BLaER1 (cell line): ENCODE results near the gene FOXC2.

Source experiments
- H3K27ac ChIP-seq: shearing (Covaris generic); formaldehyde crosslinking; 2 replicates; pipeline ENCODE4 v1.8.1; 2022
- H3K27me3 ChIP-seq: shearing (Covaris generic); formaldehyde crosslinking; 2 replicates; pipeline ENCODE4 v1.8.1; 2022
- H3K36me3 ChIP-seq: shearing (Covaris generic); formaldehyde crosslinking; 2 replicates; pipeline ENCODE4 v1.8.1; 2022
- H3K4me1 ChIP-seq: shearing (Covaris generic); formaldehyde crosslinking; 2 replicates; pipeline ENCODE4 v1.8.1; 2022
- H3K4me2 ChIP-seq: shearing (Covaris generic); formaldehyde crosslinking; 2 replicates; pipeline ENCODE4 v1.8.1; 2022
- H3K4me3 ChIP-seq: shearing (Covaris generic); formaldehyde crosslinking; 2 replicates; pipeline ENCODE4 v1.8.1; 2022
- H3K9ac ChIP-seq: shearing (Covaris generic); formaldehyde crosslinking; 2 replicates; pipeline ENCODE4 v1.8.1; 2022
- H3K9me3 ChIP-seq: shearing (Covaris generic); formaldehyde crosslinking; 2 replicates; pipeline ENCODE4 v1.8.1; 2022
- H4K20me1 ChIP-seq: shearing (Covaris generic); formaldehyde crosslinking; 2 replicates; pipeline ENCODE4 v1.8.1; 2022
- Cebpa-rat ChIP-seq: shearing (Covaris generic); IDR thresholded peaks from 2 replicates; pipeline ENCODE4 v1.8.1; 2022

The FOXC2 gene

DNA sequence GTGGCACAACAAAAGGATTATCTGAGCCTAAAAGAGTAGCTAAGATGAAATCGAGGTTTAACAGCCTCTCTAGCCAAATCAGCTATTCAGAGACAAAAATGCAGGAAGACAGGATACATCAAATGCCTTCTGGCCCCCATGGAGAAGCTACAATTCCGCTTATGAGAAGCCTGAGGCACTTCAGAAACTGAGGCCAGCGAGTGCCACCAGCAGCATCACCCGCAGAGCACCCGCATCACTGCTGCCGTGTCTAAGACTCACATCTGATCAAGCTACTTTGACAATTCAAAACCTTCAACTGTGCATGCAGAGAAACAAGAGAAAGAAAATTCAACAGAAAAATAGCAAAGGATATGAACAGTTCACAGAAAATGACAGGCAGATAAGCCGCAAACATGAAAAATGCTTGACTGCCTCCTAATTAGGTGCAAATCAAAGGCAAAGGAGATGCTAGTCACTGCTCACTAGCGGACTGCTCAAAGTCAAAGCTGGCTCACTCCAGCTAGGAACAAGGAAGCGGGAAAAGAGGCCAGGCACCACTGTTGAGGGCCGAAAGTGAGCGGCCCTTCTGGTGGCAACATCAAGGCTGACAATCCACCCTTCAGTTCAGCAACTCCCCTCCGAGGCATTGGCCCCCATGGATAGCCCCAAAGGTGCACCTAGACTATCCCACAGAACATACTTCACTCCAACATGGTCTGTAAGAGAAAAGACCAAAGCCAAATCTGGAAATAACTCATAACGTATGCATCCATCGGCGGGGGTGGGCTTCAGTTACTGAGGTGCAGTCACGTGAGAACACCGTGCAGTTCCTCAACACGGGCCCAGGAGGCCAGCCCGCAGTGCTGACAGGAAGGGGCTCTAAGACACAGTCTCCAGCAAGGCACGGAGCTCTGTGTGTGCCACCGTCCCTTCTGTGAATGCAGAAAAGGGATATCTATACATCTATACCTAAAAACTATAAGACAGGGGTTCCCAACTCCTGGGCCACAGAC is 23.6 kb upstream of the FOXC2 start:
- H3K4me3 ChIP-seq = no peak overlapping the region
- peak overlapping the region; percentile 41 for H3K27ac ChIP-seq
- H3K27me3 ChIP-seq = no peaks in the 10 kb centered on the region
- TF ChIP-seq Cebpa-rat = no peak
- no peaks in the 10 kb centered on the region for H3K9me3 ChIP-seq
- H3K4me1 ChIP-seq = peaks cover 26% of the 10 kb centered on the region
- 0 out of 2 replicates have a peak, but pooled peaks cover 7% of the 10 kb centered on the region for H4K20me1 ChIP-seq
- H3K4me2 ChIP-seq = peak overlapping the region; percentile 53
- H3K36me3 ChIP-seq = peaks cover 81% of the 10 kb centered on the region
- peak overlapping the region; percentile 21 for H3K9ac ChIP-seq

DNA sequence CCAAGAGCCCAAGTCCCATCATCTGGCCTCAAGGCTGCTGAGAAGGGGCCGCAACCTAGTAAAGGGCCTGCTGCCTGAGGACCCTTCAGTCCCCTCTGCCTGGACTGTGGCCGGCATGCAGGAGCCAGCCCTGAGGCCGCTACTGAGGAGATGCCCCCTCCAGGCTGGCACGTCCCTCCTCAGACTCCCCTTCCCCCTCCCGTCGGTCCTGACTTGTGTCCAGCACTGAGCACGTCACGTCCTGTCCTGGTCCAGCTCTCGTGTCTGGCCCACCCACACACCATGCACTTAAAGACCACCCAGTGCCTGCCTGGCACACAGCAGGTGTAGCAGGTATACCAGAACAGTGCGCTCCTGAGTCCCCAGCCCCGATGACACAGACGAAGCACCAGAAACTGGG is 21.1 kb upstream of the FOXC2 start:
- Histone ChIP-seq H4K20me1 (0 out of 2 replicates have a peak, but pooled peaks cover 12% of the 10 kb centered on the region), H3K4me3 (no peak overlapping the region), H3K4me1 (peaks cover 26% of the 10 kb centered on the region), H3K4me2 (no peak overlapping the region), H3K27ac (no peak overlapping the region), H3K36me3 (peaks cover 81% of the 10 kb centered on the region), H3K27me3 (no peaks in the 10 kb centered on the region), H3K9me3 (no peaks in the 10 kb centered on the region), H3K9ac (no peak overlapping the region)
- no peak for TF ChIP-seq Cebpa-rat

DNA sequence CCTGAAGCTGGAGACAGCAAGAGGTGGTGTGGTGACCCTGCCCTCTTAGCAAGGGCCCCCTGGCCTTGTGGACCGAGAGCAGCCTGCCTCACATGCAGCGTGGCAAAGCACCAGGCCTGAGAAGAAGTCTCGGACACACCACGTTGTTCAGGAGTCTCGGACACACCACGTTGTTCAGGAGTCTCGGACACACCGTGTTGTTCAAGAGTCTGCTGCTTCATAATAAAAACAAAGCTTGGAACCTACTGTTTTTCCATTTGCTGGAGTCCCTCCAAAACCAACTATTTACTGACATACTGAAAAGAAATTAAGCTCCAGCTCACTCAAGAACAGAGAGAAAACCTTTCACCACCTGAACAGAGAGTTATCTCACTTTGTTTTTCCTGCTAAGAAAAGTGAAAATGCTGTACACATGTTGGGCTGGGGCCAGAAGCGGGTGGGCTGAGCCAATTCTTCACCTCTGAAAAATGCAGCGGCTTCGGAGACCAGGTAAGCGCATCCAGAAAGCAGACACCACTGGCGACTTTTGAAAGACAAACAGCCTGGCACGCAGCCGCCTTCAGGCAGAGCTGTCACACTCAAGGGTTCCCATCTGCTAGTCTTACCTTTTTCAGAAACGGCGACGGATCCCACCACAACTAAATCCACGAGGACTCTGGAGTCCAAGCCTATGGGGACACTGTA is 20.5 kb upstream of the FOXC2 start:
- Histone ChIP-seq H3K4me1 (peaks cover 26% of the 10 kb centered on the region), H3K4me2 (no peak overlapping the region), H4K20me1 (0 out of 2 replicates have a peak, but pooled peaks cover 16% of the 10 kb centered on the region), H3K4me3 (no peak overlapping the region), H3K9me3 (no peaks in the 10 kb centered on the region), H3K9ac (no peak overlapping the region), H3K27ac (no peak overlapping the region), H3K36me3 (peaks cover 81% of the 10 kb centered on the region), H3K27me3 (no peaks in the 10 kb centered on the region)
- no peak for TF ChIP-seq Cebpa-rat

DNA sequence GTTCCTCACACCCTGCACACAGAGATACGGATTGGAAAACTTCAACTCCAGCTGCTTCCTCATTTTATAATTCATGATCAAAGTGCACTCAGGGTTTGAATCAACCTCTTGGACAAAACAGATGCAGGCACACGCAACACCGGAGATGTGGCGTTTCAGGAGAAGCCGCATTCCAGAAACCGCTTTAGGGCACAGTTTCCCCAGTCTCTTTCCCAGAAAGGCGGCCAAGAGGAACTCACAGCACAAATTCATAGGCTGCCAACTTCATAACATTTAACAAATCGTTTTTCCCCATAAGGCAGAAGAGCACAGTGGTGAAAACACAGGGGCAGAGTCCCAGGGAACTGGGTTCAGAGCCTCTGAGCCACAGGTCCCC is 20.0 kb upstream of the FOXC2 start:
- Histone ChIP-seq H3K36me3 (peaks cover 81% of the 10 kb centered on the region), H4K20me1 (0 out of 2 replicates have a peak, but pooled peaks cover 16% of the 10 kb centered on the region)

DNA sequence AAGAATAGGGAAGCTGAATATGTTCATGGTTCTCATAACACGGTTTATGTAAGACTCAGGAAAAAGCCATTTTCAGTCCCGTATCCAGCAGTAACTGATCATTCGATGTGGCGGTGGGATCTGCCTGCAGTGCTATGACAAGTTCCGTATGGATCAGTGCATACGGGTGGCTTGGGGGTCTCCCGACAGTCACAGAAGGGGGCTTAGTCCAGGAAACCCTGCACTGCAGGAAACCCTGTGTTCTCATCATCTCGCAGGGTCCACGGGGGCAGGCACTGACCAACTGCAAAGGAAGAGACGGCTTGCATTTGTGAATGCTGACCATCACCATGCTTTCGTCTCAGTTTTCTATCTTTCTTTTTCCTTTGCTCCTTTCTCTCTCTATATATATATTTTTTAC is 19.3 kb upstream of the FOXC2 start:
- Histone ChIP-seq H3K4me3 (no peak overlapping the region), H3K4me1 (peaks cover 21% of the 10 kb centered on the region), H3K36me3 (peaks cover 81% of the 10 kb centered on the region), H3K27me3 (no peaks in the 10 kb centered on the region), H3K9me3 (no peaks in the 10 kb centered on the region), H3K4me2 (no peak overlapping the region), H3K9ac (no peak overlapping the region), H4K20me1 (0 out of 2 replicates have a peak, but pooled peaks cover 16% of the 10 kb centered on the region), H3K27ac (no peak overlapping the region)
- no peak for TF ChIP-seq Cebpa-rat

More for the DNA sequence above, 20.0 kb upstream of the FOXC2 start:
- H3K9me3 ChIP-seq = no peaks in the 10 kb centered on the region
- no peak for TF ChIP-seq Cebpa-rat
- no peak overlapping the region for H3K27ac ChIP-seq
- no peaks in the 10 kb centered on the region for H3K27me3 ChIP-seq
- peaks cover 26% of the 10 kb centered on the region for H3K4me1 ChIP-seq
- no peak overlapping the region for H3K9ac ChIP-seq
- H3K4me2 ChIP-seq = no peak overlapping the region
- no peak overlapping the region for H3K4me3 ChIP-seq

DNA sequence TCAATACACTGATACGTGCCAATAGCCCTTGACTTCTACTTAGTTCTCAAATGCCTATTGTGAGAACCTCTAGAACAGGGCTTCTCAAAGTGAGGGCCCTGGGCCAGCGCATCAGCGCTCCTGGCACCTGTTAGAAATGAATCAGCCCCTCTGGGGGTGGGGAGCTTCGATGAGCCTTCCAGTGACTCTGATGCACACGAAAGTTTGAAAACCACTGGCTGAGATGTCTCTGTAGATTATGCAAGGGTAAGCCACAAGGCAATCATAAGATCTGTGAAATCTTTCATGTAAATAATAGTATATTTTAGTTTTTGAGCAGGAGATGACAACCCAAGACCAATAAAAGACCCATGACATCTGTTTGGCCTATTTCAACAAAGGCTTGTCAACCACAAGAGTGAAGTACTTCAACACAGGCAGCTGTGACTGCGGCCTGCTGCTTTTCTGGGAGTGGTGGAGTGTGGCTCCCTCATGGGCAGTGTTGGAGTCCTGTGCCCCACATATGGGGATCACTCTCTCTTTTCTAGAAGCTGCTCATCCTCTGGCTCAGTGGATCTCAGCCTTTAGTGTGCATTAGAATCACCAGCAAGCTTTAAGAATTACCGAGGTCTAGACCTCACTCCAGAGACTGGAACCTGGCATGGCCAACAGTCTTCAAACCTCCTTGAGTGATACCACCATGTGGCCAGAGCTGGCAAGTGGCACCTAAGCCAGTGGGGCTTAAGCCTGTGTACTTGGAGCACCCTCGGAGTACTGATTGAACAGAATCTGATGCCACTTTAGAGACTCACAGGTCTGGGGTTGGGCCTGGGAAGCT is 17.3 kb upstream of the FOXC2 start:
- H3K4me1 ChIP-seq = peaks cover 11% of the 10 kb centered on the region
- H3K4me2 ChIP-seq = no peak overlapping the region
- no peak overlapping the region for H3K9ac ChIP-seq
- no peak for TF ChIP-seq Cebpa-rat
- H3K4me3 ChIP-seq = no peak overlapping the region
- peaks cover 94% of the 10 kb centered on the region for H3K36me3 ChIP-seq
- H3K27me3 ChIP-seq = no peaks in the 10 kb centered on the region
- no peak overlapping the region for H3K27ac ChIP-seq
- no peaks in the 10 kb centered on the region for H3K9me3 ChIP-seq
- H4K20me1 ChIP-seq = 0 out of 2 replicates have a peak, but pooled peaks cover 8% of the 10 kb centered on the region

DNA sequence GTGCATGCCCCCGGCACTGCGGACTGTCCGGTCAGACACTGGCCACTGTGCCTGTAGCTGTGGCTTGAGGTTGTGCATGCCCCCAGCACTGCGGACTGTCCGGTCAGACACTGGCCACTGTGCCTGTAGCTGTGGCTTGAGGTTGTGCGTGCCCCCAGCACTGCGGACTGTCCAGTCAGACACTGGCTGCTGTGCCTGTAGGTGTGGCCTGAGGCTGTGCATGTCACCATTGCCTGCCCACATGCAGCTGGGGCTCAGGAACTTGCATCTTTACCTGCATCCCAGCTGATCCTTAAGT is 16.8 kb upstream of the FOXC2 start:
- H3K36me3 ChIP-seq = peaks cover 91% of the 10 kb centered on the region
- H3K4me2 ChIP-seq = no peak overlapping the region
- no peak for TF ChIP-seq Cebpa-rat
- H4K20me1 ChIP-seq = 0 out of 2 replicates have a peak, but pooled peaks cover 8% of the 10 kb centered on the region
- no peak overlapping the region for H3K9ac ChIP-seq
- no peaks in the 10 kb centered on the region for H3K9me3 ChIP-seq
- H3K27me3 ChIP-seq = no peaks in the 10 kb centered on the region
- peaks cover 13% of the 10 kb centered on the region for H3K4me1 ChIP-seq
- H3K4me3 ChIP-seq = no peak overlapping the region
- H3K27ac ChIP-seq = no peak overlapping the region

DNA sequence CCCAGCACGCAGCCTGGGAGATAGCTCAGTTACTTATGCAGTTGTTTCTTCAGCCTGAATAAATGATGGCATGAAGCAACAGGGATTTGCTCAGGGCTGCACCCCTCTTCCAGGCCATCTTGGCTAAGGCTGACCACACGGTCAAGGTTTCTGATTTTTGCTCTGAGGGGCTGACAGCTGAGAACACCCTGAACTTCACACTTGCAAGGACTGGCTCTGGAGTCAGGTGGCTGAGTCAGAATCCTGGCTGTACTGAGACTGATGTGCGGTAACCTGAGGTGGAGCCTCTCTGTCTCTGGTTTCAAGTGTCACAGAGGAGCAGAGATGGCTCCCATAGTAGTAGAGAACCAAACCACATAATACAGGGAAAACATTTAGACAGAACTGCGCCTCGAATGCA is 16.3 kb upstream of the FOXC2 start:
- Histone ChIP-seq H3K4me2 (no peak overlapping the region), H3K9me3 (no peaks in the 10 kb centered on the region), H3K4me1 (peaks cover 13% of the 10 kb centered on the region), H3K27ac (no peak overlapping the region), H3K4me3 (no peak overlapping the region), H4K20me1 (0 out of 2 replicates have a peak, but pooled peaks cover 8% of the 10 kb centered on the region), H3K9ac (no peak overlapping the region), H3K27me3 (no peaks in the 10 kb centered on the region), H3K36me3 (peaks cover 87% of the 10 kb centered on the region)
- no peak for TF ChIP-seq Cebpa-rat

DNA sequence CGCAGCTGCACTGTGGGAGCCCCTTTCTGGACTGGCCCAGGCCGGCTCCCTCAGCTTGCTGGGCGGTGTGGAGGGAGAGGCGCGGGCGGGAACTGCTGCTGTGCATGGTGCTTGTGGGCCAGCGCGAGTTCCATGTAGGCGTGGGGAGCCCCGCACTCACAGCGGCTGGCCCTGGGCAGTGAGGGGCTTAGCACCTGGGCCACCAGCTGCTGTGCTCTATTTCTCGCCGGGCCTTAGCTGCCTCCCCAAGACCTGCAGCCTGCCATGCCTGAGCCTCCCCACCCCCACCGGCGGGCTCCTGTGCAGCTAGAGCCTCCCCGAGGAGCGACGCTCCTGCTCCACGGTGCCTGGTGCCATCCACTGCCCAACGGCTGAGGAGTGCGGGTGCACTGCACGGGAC is 13.3 kb upstream of the FOXC2 start:
- TF ChIP-seq Cebpa-rat = no peak
- no peak overlapping the region for H3K27ac ChIP-seq
- no peak overlapping the region for H3K9ac ChIP-seq
- H4K20me1 ChIP-seq = 0 out of 2 replicates have a peak, but pooled peaks cover 8% of the 10 kb centered on the region
- no peak overlapping the region for H3K4me3 ChIP-seq
- H3K4me2 ChIP-seq = no peak overlapping the region
- H3K36me3 ChIP-seq = peaks cover 56% of the 10 kb centered on the region
- no peaks in the 10 kb centered on the region for H3K27me3 ChIP-seq
- H3K9me3 ChIP-seq = no peaks in the 10 kb centered on the region
- peaks cover 19% of the 10 kb centered on the region for H3K4me1 ChIP-seq
